ENCODE measurements around the gene HAND1.

HAND1 gene

DNA sequence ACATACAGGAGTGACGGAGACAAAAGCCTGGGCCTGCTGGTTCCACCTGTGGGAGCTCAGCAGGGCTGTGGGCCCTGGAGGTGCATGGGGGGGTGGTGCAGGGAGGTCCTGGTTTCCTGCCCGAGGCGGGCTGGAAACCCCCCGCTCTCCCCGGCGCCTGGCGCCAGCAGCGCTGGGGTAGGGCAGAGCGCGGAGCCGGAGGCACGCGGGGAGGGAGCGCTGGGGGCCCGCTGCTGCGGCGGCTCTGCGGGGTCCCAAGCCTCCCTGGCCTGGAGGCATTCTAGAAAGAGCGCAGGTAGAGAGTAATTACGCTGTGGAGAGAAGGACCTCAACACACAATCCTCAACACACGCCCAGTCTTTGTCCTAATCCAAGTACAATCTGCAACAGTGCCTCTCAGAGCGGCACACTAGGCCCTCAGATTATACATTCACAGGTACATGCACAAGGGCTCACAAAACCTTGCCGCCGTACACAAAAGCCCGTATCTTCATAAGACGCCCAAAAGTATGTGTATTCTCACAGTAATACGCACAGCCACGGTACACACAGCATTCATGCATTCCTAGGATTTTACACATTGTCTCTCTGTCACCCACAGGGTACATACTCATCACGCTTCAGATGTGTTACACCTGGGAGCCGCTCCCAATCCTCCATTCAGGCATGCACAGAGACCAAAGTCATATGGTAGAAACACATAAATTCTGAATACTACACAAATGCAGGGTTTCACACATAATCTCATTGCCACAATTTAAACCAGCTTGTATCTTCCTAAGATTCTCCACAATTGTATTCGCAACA is 2.1 kb upstream of the HAND1 start:
- in situ Hi-C loops (cut with HindIII; ENCODE audit: low sequenced_read_pairs), result no loop called here

DNA sequence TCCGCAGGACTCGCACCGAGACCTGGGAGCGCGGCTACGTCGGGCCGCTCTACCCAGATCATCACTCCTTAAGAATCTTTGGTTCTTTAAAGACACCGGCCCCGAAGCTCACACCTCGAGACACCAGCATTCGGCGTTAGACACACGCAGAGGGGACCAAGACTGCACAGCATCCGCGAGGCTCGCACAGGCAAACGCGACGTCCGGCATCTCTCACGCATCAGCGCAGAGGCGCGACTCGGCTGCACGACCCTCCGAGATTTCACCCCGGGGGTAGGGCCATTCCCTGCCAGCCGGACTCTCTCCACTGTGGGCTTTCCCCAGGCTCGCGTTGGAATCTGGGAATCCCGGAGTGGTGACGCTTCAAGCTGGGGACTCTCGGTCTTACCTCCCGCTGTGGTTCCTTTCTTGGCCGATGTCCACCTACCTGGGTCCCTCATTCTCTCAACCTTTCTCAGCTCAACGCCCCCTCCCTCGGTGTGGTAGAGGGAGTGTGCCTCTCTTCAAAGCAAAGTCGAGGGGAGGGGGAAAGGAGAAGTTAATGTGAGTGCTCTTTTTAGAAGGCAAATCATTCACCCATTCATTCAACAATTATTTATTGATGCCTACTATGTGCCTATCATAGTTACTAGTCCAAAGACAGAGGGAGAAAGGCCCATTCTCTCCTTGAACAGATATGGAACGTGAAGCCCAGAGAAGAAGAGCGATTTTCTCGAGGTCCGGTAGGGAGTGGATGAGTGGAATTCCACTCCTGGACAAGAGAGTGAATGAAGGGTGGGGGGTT is 1.3 kb upstream of the HAND1 start:
- in situ Hi-C loops (cut with HindIII; ENCODE audit: low sequenced_read_pairs), result no loop called here

GRCh38 chr5:154478752-154479159 is 729 bp upstream of the HAND1 start:
- in situ Hi-C loops (cut with HindIII; ENCODE audit: low sequenced_read_pairs), result no loop called here

- in situ Hi-C loops (cut with HindIII; ENCODE audit: low sequenced_read_pairs), result no loop called here
Observed at GRCh38 chr5:154477382-154478223, 424 bp downstream of the HAND1 start.

GRCh38 chr5:154476354-154477205 is 1.4 kb downstream of the HAND1 start:
- in situ Hi-C loops (cut with HindIII; ENCODE audit: low sequenced_read_pairs), result no loop called here

DNA sequence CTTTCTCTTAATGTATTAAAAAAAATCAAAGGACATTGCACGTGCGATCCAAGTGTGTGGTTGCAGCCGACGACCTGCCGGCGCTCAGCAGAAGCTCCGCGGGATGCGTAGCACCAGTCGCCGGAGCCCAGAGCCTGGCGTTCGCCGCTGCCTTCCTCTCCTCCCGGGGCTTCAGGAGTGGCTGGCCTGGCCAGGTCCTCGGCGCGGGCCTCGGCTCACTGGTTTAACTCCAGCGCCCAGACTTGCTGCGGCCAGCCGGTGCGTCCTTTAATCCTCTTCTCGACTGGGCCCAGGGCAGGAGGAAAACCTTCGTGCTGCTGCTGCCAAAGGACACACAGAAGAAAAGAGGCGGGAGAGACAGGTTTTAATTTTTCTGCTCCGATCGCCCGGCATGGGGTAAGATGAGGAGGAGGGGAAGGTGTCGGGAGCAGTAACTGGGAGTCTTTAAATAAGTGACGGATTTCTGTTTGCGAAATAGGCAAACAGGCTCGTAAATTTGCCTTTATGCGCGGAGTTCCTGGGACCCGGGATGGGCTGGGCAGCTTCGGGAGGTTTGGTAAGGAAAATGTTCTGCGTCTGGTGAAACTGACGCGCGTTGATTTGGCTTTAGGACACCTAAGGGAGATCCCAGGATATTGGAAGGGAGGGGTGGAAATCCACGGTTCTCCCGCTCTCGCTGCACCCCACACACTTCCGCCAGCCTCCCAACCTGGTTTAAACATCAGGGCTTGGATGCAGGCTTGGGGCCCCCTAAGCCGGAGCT is 2.3 kb downstream of the HAND1 start:
- in situ Hi-C loops (cut with HindIII; ENCODE audit: low sequenced_read_pairs), result no loop called here

- in situ Hi-C loops (cut with HindIII; ENCODE audit: low sequenced_read_pairs), result no loop called here
Observed at GRCh38 chr5:154474396-154475334, 3.4 kb downstream of the HAND1 start.

DNA sequence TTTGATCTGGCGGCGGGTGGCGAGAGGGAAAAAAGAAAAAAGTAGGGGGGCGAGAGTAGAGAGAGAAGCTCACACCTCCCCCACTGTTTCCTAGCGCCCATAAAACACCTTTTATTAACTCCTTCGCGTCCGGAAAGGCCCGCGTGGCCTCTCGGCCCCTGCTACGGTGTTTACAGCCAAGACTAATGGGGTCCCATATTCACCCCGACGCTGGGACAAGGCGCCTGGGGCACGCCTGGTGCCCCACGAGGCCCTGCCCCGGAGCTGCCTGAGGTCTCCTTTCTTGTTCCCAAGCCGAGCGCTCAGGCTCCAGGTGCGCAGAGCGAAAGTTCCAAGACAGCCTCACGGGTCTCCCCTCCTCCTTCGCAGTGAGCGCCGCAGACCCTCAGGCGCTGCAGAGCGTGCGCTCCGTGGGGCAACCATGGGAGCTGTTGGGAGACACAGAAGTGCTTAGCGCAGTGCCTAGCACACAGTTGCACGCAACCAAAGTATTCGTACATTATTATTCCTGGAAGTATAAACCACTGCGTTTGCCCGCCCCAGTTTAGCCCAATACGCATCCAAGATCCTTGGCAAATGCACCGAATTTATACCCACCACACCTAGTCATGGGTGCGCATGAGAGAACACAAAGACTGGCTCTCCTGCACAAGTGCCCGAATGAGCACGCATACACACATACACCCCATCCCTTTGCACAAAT is 4.3 kb downstream of the HAND1 start:
- in situ Hi-C loops (cut with HindIII; ENCODE audit: low sequenced_read_pairs), result no loop called here

- in situ Hi-C loops (cut with HindIII; ENCODE audit: low sequenced_read_pairs), result no loop called here
Observed at GRCh38 chr5:154472871-154473580, 5.0 kb downstream of the HAND1 start.

DNA sequence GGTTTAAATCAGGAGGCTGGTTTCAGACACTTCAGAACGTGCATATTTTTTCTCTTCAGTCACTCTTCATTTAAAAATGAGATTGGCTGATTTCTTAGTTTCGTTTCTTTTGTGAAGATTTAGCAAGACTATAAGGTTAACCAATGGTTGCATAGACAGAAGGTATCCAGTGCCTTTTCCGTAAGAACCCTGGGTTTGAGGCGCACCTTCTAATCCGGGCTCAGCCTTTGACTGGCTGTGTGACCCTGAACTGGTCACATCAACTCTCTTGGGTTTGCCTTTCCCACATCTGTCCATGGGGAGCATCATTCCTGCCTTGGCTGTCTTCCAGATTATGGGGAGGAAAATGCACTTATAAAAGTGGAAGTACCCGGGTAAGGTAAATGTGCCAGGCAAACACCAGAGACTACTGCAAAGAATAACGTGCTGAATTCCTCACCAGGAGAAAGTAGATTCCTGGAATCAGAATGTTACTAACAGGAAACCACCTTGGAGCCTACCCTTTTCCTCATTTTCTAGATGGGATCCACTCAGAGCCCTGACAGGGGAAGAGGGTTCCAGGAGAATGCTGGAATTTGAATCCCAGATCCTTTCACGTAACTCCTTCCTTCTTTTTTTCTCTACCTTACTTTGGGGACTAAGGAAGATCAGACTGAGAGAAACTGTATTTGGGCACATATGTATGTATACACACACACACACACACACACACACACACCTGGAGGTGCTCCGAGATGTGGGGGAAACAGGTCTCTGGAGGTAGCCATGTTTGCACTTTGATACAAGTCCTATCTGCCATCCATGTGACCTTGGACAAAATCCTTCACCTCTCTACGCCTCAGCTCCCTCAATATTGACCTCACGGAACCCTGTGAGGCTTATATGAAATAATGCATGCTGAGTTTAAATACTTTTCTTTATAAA is 6.8 kb downstream of the HAND1 start:
- in situ Hi-C loops (cut with HindIII; ENCODE audit: low sequenced_read_pairs), result no loop called here

GRCh38 chr5:154470137-154470536 is 7.9 kb downstream of the HAND1 start:
- in situ Hi-C loops (cut with HindIII; ENCODE audit: low sequenced_read_pairs), result no loop called here

GRCh38 chr5:154467655-154468354 is 10.2 kb downstream of the HAND1 start:
- in situ Hi-C loops (cut with HindIII; ENCODE audit: low sequenced_read_pairs), result no loop called here

- in situ Hi-C loops (cut with HindIII; ENCODE audit: low sequenced_read_pairs), result no loop called here
Observed at GRCh38 chr5:154466671-154467070, 11.4 kb downstream of the HAND1 start.

DNA sequence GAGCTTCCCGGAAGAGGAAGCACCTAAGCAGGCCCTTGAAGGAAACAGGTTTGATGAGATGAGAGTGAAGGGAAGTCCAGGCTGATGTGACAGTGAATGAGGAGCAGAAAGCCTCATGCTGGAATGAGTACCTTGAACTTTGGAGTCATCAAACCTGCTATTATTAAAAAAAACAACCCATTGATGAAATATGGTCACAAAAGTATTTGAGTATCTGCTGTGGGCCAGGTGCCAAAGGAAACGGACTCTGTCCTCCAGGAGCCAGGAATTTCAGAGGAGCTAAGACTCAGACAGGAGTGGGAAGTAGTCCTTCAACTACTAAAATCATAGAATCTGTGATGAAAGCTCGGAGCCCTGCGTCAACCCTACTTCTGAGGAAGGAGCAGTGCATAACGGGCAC is 11.9 kb downstream of the HAND1 start:
- in situ Hi-C loops (cut with HindIII; ENCODE audit: low sequenced_read_pairs), result no loop called here

GRCh38 chr5:154465169-154465568 is 12.9 kb downstream of the HAND1 start:
- in situ Hi-C loops (cut with HindIII; ENCODE audit: low sequenced_read_pairs), result no loop called here

DNA sequence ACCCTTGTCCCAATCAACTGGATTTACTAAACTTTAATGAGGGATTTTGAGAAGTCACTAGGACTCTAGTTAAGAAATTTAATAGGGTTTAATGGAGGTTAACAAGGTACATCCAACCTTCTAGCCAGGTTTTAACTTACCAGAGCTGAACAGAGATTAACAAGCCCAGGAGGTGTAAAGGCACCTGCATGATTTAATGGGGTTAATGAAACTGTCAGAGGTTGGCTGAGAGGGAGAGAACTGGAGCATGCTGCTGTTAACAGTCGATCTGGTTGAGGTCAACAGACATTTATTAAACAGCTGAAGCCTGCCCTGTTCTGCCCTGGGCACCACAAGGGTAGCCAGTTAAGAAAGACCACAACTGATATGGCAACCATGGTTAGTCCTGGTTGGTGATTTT is 13.6 kb downstream of the HAND1 start:
- in situ Hi-C loops (cut with HindIII; ENCODE audit: low sequenced_read_pairs), result no loop called here

All from endothelial cell of hepatic sinusoid (primary cell).